Measurements from ENCODE around the gene EFTUD2. TPM values are rescaled to one million over a fixed set of nuclear protein-coding genes. Genes with fewer than 3 reads are reported as not detected.

EFTUD2 gene
- total RNA-seq, 1 experiment from 2014 or later = 150 TPM

- peaks cover 11 to 30% of the 10 kb centered on the region in 2 experiments for H3K4me1 ChIP-seq (ENCODE audit: control insufficient read depth in 1 of 2, insufficient read depth in 2 of 2, low read length in 2 of 2)
- ATAC-seq = peak; percentile 52
- no peak overlapping the region for H2AFZ ChIP-seq (ENCODE audit: low read depth, low read length, poor library complexity, severe bottlenecking)
- BruUV-seq (replicated peaks) = no TSS peak
- H3K9me3 ChIP-seq (ENCODE audit: control insufficient read depth in 1 of 2, insufficient read depth in 1 of 2, low read depth in 1 of 2, low read length in 2 of 2) = no peaks in the 10 kb centered on the region
- H3K27ac ChIP-seq (ENCODE audit: low read depth, low read length) = peak overlapping the region; percentile 6; the same call in 1 of the 2 replicates
- ChIA-PET POLR2A (no interaction called here), RAD21 (ENCODE audit: low non-redundant PET in 1 of 2, low total read pairs in 2 of 2, uncharacterized antibody in 2 of 2, unreplicated experiment in 2 of 2) (no interaction called here), CTCF (no interaction called here)
- intact Hi-C loops (cut with micrococcal nuclease) = no loop called here
- H3K9me2 ChIP-seq (ENCODE audit: insufficient read depth) = no peaks in the 10 kb centered on the region
- peak overlapping the region in 1 of 2 experiments; percentile 24; a peak in 2 of 4 replicates for H3K4me3 ChIP-seq (replicated peaks in 1 of 2; ENCODE audit: low read depth in 1 of 2, low read length in 2 of 2)
- no peaks in the 10 kb centered on the region for H3K27me3 ChIP-seq (ENCODE audit: insufficient read depth, low read length)
- H3K79me2 ChIP-seq (ENCODE audit: insufficient read depth, low read length) = no peaks in the 10 kb centered on the region
- TF ChIP-seq TCF7L2 (IDR thresholded peaks at IDR 0.05; ENCODE audit: borderline replicate concordance, extremely low read depth, insufficient read depth, insufficient read length) (peak; percentile 37), ELF1 (IDR thresholded peaks at IDR 0.05; ENCODE audit: borderline replicate concordance, low read depth) (no peak)
- H4K20me1 ChIP-seq (ENCODE audit: insufficient read depth) = no peaks in the 10 kb centered on the region
- no peak overlapping the region for H3K9ac ChIP-seq (ENCODE audit: low read length)
- H3K4me2 ChIP-seq (ENCODE audit: low read length) = peak overlapping the region; percentile 64
- no peaks in the 10 kb centered on the region for H3K36me3 ChIP-seq (ENCODE audit: control insufficient read depth in 1 of 2, insufficient read depth in 2 of 2, low read length in 2 of 2)
- DNase-seq (ENCODE audit: low read depth, low spot score) = peak; percentile 42
Measured at GRCh38 chr17:44906010-44906646, 6.9 kb upstream of the EFTUD2 start.

- DNase-seq (ENCODE audit: low read depth, low spot score) (no peak), ATAC-seq (no peak)
- ChIA-PET POLR2A (no interaction called here), RAD21 (ENCODE audit: low non-redundant PET in 1 of 2, low total read pairs in 2 of 2, uncharacterized antibody in 2 of 2, unreplicated experiment in 2 of 2) (no interaction called here), CTCF (interaction anchor here (1.0 kb wide), 1 partner anchor 145 kb away, joined by 3 read pairs; no protein-coding TSS in a partner anchor)
- H3K79me2 ChIP-seq (ENCODE audit: insufficient read depth, low read length) = no peaks in the 10 kb centered on the region
- BruUV-seq (replicated peaks) = no TSS peak
- H3K9ac ChIP-seq (ENCODE audit: low read length) = no peak overlapping the region
- H3K4me1 ChIP-seq (ENCODE audit: control insufficient read depth in 1 of 2, insufficient read depth in 2 of 2, low read length in 2 of 2) = peaks cover 15 to 37% of the 10 kb centered on the region in 2 experiments
- no peak overlapping the region for H3K4me3 ChIP-seq (replicated peaks in 1 of 2; ENCODE audit: low read depth in 1 of 2, low read length in 2 of 2)
- H3K36me3 ChIP-seq (ENCODE audit: control insufficient read depth in 1 of 2, insufficient read depth in 2 of 2, low read length in 2 of 2) = no peaks in the 10 kb centered on the region
- H3K4me2 ChIP-seq (ENCODE audit: low read length) = peak overlapping the region; percentile 64
- no peak for TF ChIP-seq CTCF (IDR thresholded peaks at IDR 0.05 in 2 of 3, conservative IDR thresholded peaks at IDR 0.05 in 1 of 3; ENCODE audit: borderline replicate concordance in 1 of 3, insufficient read depth in 1 of 3, low read depth in 2 of 3, low read length in 2 of 3)
- H3K9me3 ChIP-seq (ENCODE audit: control insufficient read depth in 1 of 2, insufficient read depth in 1 of 2, low read depth in 1 of 2, low read length in 2 of 2) = no peaks in the 10 kb centered on the region
- no peaks in the 10 kb centered on the region for H4K20me1 ChIP-seq (ENCODE audit: insufficient read depth)
- H3K9me2 ChIP-seq (ENCODE audit: insufficient read depth) = no peaks in the 10 kb centered on the region
- no peak overlapping the region for H3K27ac ChIP-seq (ENCODE audit: low read depth, low read length)
- H2AFZ ChIP-seq (ENCODE audit: low read depth, low read length, poor library complexity, severe bottlenecking) = no peak overlapping the region
- intact Hi-C loops (cut with micrococcal nuclease) = no loop called here
- H3K27me3 ChIP-seq (ENCODE audit: insufficient read depth, low read length) = no peaks in the 10 kb centered on the region
Measured at GRCh38 chr17:44905006-44906000, 6.1 kb upstream of the EFTUD2 start.
